ENCODE results near the gene CCDC85C. TPM values are rescaled to one million over a fixed set of nuclear protein-coding genes. Genes with fewer than 3 reads are reported as not detected.

CCDC85C gene
- total RNA-seq, 2 experiments from 2014 or later: 5.8 to 7.5 TPM

- Histone ChIP-seq H3K27me3 (ENCODE audit: control insufficient read depth in 1 of 2, insufficient read depth in 2 of 2, low read length in 2 of 2) (no peaks in the 10 kb centered on the region), H3K9me3 (ENCODE audit: control insufficient read depth in 1 of 2, insufficient read depth in 1 of 2, low read length in 2 of 2) (no peaks in the 10 kb centered on the region), H3K36me3 (ENCODE audit: insufficient read depth, low read length) (no peaks in the 10 kb centered on the region), H3K27ac (ENCODE audit: low read depth in 1 of 2, low read length in 2 of 2) (no peak overlapping the region), H3K4me3 (ENCODE audit: low read length) (no peak overlapping the region), H3K4me1 (ENCODE audit: insufficient read depth, low read length) (peaks cover 24% of the 10 kb centered on the region)
- no peaks in the 10 kb centered on the region for H3K9me3 Mint-ChIP-seq
- no peak overlapping the region for H3K27ac Mint-ChIP-seq
- peaks cover 16% of the 10 kb centered on the region for H3K4me1 Mint-ChIP-seq (ENCODE audit: low read depth)
- ChIA-PET CTCF (no interaction called here), POLR2A (no interaction called here)
- H3K27me3 Mint-ChIP-seq: no peaks in the 10 kb centered on the region
- intact Hi-C loops (cut with DNase I, micrococcal nuclease): no loop called here
- TF ChIP-seq CTCF (IDR thresholded peaks at IDR 0.05): no peak
- no peak overlapping the region for H3K4me3 Mint-ChIP-seq
- ATAC-seq (ENCODE audit: poor library complexity) (no peak), DNase-seq (no peak)
- H3K36me3 Mint-ChIP-seq (ENCODE audit: low read depth): no peaks in the 10 kb centered on the region
These were observed 77.0 kb downstream of the CCDC85C start for GRCh38 chr14:99527026-99527425.

GRCh38 chr14:99525699-99526080, 78.3 kb downstream of the CCDC85C start:
- no peaks in the 10 kb centered on the region for H3K36me3 ChIP-seq (ENCODE audit: insufficient read depth, low read length)
- no peaks in the 10 kb centered on the region for H3K27me3 ChIP-seq (ENCODE audit: control insufficient read depth in 1 of 2, insufficient read depth in 2 of 2, low read length in 2 of 2)
- Mint-ChIP-seq H3K9me3 (no peaks in the 10 kb centered on the region), H3K4me3 (no peak overlapping the region), H3K36me3 (ENCODE audit: low read depth) (no peaks in the 10 kb centered on the region), H3K4me1 (ENCODE audit: low read depth) (peaks cover 16% of the 10 kb centered on the region), H3K27ac (peak overlapping the region; percentile 84), H3K27me3 (no peaks in the 10 kb centered on the region)
- intact Hi-C loops (cut with DNase I, micrococcal nuclease): no loop called here
- H3K4me1 ChIP-seq (ENCODE audit: insufficient read depth, low read length): peaks cover 24% of the 10 kb centered on the region
- ChIA-PET POLR2A (interaction anchor here (0.6 to 2.4 kb wide), 3 partner anchors 45 to 102 kb away, joined by 3 to 17 read pairs (median 4); partner anchors contain the start of genes CCDC85C, CCNK and SETD3), CTCF (no interaction called here)
- ATAC-seq (ENCODE audit: poor library complexity): peak; percentile 67
- peak overlapping the region; percentile 48 to 67 for H3K27ac ChIP-seq (ENCODE audit: low read depth in 1 of 2, low read length in 2 of 2)
- no peak overlapping the region for H3K4me3 ChIP-seq (ENCODE audit: low read length)
- DNase-seq: peak in 1 of 14 experiments; percentile 14
- no peaks in the 10 kb centered on the region for H3K9me3 ChIP-seq (ENCODE audit: control insufficient read depth in 1 of 2, insufficient read depth in 1 of 2, low read length in 2 of 2)
- no peak for TF ChIP-seq CTCF (IDR thresholded peaks at IDR 0.05)

- no peak overlapping the region for H3K4me3 ChIP-seq (ENCODE audit: low read length)
- H3K9me3 ChIP-seq (ENCODE audit: control insufficient read depth in 1 of 2, insufficient read depth in 1 of 2, low read length in 2 of 2): no peaks in the 10 kb centered on the region
- DNase-seq (peak in 7 of 14 experiments; percentile 16 to 49 (median 22)), ATAC-seq (ENCODE audit: poor library complexity) (peak; percentile 72)
- H3K36me3 ChIP-seq (ENCODE audit: insufficient read depth, low read length): no peaks in the 10 kb centered on the region
- H3K4me1 ChIP-seq (ENCODE audit: insufficient read depth, low read length): peaks cover 24% of the 10 kb centered on the region
- peaks cover 16% of the 10 kb centered on the region for H3K4me1 Mint-ChIP-seq (ENCODE audit: low read depth)
- no peaks in the 10 kb centered on the region for H3K27me3 ChIP-seq (ENCODE audit: control insufficient read depth in 1 of 2, insufficient read depth in 2 of 2, low read length in 2 of 2)
- H3K27ac ChIP-seq (ENCODE audit: low read depth in 1 of 2, low read length in 2 of 2): peak overlapping the region; percentile 48 to 67
- H3K36me3 Mint-ChIP-seq (ENCODE audit: low read depth): no peaks in the 10 kb centered on the region
- TF ChIP-seq CTCF (IDR thresholded peaks at IDR 0.05): no peak
- POLR2A ChIA-PET: interaction anchor here (0.6 to 2.4 kb wide), 3 partner anchors 44 to 103 kb away, joined by 3 to 17 read pairs (median 4); partner anchors contain the start of genes CCDC85C, CCNK and SETD3
- H3K4me3 Mint-ChIP-seq: peak overlapping the region; percentile 75
- H3K27me3 Mint-ChIP-seq: no peaks in the 10 kb centered on the region
- H3K27ac Mint-ChIP-seq: peak overlapping the region; percentile 84
- CTCF ChIA-PET: no interaction called here
- intact Hi-C loops (cut with DNase I, micrococcal nuclease): no loop called here
- no peaks in the 10 kb centered on the region for H3K9me3 Mint-ChIP-seq
These were observed 79.0 kb downstream of the CCDC85C start for GRCh38 chr14:99524804-99525698.
